OCI-M2 (cell line): Measurements from ENCODE around the gene SRGAP2B.
"Not testable (repeated sequence)": the region's sequence is repeated elsewhere in the genome, so short reads cannot be mapped to it uniquely, and the experiment has no call there.

Experiments
- DNase-seq: peaks from one replicate; lab custom pipeline; 2025; ENCODE audit not compliant: unreplicated experiment; lab: John Stamatoyannopoulos, UW

The SRGAP2B gene

DNA sequence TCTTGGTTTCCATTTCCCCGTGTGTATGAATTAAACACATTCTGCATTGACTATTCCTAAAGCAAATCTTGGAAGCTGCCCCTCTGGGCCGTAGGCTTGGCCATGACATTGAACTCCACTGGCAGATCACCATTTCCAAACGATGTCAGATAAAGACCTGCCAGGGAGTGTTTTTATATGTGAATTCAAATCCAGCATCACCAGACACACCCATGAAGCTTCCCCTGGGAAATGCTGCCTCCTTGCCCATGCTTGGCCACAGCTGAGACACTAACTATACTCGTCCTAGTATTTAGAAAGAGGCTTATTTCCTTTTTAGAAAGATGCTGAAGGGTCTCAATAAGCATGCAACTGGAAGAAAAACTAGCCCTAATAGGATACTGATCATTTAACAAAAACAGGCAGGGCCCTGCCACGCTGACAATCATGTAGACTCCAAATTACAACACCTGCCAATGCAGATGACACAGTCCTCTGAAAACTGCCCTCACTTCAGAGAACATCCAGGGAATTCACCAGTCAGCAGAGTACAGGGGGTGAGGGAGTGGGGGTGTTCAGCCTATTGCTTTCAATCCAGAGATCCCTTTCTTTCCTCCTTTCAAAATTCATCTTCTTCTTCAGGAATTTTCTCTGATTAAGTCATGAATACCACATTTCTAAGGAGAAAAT lies 94.9 kb downstream of the SRGAP2B start:
- DNase-seq, result not testable (repeated sequence)

DNA sequence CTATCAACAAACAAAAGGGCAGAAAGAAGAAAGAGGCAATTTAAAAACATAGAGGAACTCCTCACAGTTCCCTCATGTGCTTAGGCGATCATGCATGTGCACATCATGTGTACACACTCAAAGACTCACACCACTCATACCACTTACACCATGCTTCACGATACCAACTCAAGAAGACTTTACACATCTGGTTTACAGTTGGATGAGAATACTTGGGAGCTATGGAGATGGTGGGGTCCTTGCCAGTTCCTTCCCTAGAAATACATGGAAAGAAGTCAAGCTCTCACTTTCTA lies 96.2 kb downstream of the SRGAP2B start:
- not testable (repeated sequence) for DNase-seq

DNA sequence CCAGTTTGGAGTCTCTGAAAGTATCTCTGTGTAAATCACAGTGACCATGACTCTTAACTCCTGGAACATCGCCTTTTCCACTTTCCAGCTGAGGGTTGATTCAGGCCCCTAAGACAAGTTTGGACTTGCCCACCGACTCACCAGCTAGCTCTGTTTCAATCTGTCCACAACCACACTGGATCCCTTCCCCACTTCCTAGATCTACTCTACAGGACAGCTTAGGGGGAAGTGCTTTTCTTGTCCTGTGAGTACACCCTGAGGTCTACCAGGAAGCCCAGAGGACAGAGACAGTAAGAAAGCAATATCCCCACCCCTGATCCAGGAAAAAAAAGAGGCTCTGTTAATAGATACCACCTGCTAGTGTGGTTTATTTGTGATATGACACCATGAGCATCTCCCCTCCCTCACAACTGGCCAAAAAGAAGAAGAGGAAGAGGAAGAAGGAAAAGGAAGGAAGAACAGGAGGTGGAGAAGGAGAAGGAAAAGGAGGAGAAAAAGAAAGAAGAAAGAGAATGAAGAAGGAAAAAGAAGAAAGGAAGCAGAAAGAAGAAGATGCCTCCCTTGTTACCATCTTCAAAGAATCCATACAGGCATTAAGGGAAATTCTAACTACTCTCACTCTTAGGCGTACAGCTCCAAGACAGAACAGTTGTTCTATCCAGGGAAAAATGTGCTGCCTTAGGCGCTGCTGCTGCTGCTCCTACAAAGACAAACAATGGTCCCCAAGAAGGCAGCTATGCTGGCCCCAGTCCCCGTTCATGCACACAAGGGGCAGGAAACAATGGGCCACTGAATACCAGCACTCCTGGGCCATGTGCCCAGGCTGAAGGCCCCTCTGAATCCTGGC lies 96.8 kb downstream of the SRGAP2B start:
- not testable (repeated sequence) for DNase-seq

- DNase-seq, result not testable (repeated sequence)
Measured at GRCh38 chr1:144995833-144996410, 99.2 kb downstream of the SRGAP2B start.

DNA sequence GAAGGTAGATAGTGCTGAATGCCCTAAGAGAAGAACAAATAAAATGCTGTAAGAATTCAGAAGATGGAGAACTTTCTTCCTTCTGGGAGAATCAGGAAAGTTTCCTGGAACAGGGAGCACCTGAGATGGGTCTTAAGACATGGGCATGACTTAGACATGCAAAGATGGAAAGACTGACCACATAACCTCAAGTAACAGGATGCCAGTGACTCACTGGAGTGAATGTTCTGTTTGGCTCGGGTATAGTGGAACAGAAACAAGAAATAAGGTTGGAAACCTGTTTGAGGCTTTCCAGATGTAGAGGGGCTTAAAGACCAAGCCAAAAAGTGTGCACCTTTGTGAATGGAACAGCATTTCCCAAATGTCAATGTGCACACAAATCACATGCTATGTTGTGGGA lies 102.2 kb downstream of the SRGAP2B start:
- DNase-seq, result not testable (repeated sequence)

DNA sequence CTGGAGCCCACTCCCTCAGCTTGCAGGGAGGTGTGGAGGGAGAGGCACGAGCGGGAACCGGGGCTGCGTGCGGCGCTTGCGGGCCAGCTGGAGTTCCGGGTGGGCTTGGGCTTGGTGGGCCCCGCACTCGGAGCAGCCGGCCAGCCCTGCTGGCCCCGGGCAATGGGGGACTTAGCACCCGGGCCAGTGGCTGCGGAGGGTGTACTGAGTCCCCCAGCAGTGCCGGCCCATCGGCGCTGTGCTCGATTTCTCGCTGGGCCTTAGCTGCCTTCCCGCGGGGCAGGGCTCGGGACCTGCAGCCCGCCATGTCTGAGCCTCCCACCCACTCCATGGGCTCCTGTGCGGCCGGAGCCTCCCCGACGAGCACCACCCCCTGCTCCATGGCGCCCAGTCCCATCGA lies 104.5 kb downstream of the SRGAP2B start:
- DNase-seq, result not testable (repeated sequence)

DNA sequence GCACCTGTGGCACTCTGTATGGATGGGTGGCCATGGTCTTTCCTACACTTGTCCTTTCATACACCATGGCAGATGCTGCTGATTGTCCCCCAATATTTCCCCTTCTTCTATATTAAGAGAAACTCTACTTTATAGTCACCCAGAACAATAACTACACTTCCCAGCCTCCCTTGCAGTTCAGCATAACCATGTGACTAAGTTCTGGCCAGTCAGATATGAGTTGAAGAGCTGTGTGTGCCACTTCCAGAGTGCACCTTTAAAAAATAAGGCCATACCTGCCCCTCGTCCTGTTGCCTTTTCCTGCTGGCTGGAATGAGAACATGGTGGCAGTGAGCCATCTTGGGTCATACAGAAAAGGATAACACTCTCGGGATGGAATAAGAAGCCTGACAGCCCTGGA lies 108.0 kb downstream of the SRGAP2B start:
- not testable (repeated sequence) for DNase-seq

DNA sequence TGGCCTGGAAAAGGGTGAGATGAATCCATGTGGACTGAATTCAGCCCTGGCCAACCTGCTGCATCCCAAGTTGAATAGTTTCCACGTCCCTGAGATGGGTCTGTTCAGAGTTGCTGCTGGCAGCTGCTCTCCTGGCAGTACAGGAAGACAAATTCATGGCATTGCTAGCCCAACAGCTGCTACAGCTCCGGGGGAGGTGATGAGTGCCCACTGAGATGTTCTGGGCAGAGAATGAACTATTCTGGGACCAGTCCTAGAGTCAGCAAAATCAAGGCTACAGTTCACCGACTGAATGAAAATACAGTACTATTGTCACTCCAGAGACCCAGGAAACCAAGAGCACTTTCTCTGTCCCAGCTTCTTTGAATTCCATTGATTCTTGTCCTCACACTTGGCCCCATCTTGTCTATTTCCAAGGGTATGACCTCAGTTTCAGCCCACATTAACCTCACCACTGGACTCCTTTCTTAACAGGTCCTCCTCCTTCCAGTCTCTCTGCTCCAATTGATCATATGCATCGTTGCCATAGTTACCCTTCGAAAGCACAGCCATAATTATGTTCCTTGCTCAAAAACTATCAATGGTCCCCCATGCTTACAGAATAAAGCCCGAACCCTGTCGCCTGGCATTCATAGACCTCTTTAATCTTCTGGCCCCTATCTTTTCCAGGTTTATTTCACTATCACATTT lies 108.8 kb downstream of the SRGAP2B start:
- not testable (repeated sequence) for DNase-seq

DNA sequence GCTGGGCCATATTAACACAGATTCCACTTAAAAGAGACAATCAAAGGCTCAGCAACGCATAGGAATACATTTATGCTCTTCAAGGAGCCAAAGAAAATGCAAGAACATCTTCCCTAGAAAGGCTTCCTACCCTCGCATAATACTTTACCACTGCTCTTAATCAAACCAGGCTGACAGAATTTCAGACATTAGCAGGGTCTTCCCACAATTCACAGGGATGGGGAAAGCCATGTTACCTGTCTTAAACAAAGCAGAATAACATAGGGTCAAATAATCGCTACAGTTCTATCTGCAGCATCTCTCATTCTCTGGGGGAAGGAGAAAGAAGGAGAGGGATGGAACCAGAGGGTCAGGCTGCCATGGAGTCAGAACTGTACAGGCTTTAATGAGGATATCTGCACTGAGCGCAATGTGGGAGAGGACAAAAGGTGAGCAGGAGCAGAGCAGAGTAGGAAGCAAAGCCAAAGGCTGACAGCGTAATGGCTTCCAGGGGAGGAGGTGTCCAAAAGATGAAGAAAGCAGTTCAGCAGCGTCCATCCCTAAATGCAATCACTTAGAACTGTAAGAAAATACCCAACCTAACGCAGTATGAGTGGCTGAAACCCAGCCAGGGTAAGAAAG lies 109.5 kb downstream of the SRGAP2B start:
- DNase-seq, result not testable (repeated sequence)

DNA sequence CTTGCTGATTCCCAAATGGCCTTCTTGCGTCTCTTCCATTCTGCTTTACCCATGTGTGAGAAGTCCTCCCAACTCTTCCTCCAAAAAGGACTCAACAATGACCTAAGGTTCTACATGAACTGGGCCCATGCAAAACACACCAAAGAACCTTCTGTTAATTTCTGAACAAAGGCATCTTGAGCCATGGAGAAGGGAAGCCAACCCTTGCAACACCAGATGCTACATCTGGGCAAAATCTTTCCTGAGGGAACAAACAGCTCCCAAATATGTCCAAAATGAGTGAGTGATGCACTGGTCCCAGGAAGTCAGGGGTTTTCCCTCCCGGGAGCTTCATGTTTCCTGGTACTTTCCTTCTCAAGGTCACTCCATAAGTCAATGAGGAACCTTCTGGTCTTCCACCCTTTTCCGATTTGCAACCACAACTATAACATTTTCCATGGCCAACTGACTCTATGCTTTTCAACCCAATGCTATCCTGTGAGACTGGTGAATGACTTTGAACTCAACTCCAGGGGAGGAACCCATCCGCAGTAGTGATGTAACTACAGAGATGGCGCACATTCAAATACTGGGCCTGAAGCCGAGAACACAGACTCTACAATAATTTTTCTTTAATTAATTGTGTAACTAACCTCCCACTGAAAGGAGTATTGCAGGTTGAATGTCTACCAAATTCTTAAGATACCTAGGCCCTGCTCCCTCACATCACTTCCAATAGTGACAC lies 112.2 kb downstream of the SRGAP2B start:
- not testable (repeated sequence) for DNase-seq

- not testable (repeated sequence) for DNase-seq
Measured at GRCh38 chr1:144981157-144981556, 114.0 kb downstream of the SRGAP2B start.

GRCh38 chr1:144979960-144980595 lies 115.0 kb downstream of the SRGAP2B start:
- not testable (repeated sequence) for DNase-seq

GRCh38 chr1:144977856-144978255 lies 117.3 kb downstream of the SRGAP2B start:
- not testable (repeated sequence) for DNase-seq

DNA sequence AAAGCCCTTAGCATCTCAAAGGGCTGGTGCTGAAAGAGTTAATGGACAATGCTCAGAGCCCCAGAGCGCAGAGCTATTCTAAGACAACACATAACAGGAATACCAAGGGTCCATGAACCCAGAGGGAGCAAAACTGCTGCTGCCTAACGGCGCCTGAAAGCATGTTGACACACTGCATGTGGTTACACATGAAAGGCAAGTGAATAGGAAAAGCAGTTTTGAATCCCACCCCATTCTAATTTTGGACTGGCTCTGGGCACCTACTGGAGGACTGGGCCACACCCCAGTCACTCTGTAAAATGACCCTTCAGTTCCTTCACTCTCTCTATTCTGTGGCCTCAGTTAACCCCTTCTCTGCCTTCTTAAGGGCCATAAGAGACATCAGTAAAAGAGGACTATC lies 123.2 kb downstream of the SRGAP2B start:
- DNase-seq, result not testable (repeated sequence)

DNA sequence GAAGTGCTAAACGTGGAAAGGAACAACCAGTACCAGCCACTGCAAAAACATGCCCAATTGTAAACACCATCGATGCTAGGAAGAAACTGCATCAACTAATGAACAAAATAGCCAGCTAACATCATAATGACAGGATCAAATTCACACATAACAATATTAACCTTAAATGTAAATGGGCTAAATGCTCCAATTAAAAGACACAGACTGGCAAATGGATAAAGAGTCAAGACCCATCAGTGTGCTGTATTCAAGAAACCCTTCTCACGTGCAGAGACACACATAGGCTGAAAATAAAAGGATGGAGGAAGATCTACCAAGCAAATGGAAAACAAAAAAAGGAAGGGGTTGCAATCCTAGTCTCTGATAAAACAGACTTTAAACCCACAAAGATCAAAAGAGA lies 128.6 kb downstream of the SRGAP2B start:
- not testable (repeated sequence) for DNase-seq

- DNase-seq, result not testable (repeated sequence)
Measured at GRCh38 chr1:144964765-144965164, 130.4 kb downstream of the SRGAP2B start.

GRCh38 chr1:144964186-144964585 lies 130.9 kb downstream of the SRGAP2B start:
- DNase-seq, result not testable (repeated sequence)

DNA sequence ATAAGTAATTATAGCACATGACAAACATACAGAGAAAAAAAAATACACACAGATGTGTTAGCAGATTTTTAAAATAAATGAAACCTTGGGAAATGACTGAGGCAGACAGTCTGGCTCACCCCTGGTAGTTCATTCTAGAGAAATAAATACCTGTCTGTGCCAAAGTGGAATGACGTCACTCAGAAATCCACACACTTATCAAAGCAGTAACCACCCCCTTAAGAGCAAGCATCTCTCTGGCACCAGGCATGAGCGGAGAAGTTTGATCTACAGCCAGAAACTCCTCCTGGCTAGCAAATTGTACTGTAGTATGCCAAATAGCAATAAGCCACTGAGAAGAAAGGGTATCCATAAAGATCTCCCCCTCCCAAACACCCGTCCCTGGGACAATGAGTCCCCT lies 131.6 kb downstream of the SRGAP2B start:
- DNase-seq, result not testable (repeated sequence)

DNA sequence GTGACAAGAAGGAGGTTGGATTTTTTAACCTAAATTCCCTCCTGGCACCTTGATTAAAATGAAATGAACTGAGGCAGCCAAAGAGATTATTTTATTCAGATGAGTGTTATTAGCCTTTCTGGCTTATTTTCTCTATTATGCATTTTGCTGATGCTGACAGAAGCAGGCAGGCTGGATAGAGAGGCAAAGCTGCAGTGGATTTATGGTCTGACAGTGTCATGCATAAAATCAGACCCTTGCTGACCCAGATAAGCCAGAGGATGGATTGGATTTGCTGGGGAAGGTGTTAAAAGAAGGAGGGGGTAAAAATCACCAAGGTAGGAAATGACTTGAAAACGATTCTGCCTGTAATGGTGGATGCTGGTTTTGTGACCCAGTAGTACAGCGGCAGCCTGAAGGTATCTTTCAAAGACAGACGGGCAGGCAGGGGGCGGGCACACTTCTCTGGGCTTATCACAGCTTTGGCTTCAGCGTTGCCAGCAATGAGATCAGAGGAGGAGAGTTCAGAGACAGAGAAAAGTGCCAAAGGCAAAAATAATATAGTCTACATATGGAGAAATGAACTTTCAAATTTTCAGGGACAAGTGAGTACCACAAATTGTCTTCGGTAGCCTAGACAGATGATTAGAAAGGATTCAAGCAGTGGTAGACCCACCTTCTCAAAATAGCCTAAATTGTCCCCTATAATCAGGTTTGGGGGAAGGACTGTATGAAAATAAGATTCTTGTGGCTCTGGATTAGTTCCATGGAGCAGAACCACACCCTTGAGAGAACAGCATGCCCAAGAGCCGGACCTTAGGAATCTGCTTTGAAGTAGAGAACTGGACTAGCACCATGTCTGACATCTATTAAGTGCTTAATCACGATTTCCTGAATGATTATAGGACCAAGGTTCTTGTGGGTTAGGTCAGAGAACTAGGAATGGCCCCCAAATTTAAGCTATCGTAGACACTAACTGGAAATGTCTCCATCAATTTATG lies 133.2 kb downstream of the SRGAP2B start:
- not testable (repeated sequence) for DNase-seq
